KBM-7 (cell line): ENCODE measurements around the gene CNOT6L.

Experiments
- DNase-seq: peaks from one replicate; pipeline ENCODE4 v3.0.0-alpha.2; 2015
- in situ Hi-C: fragments of 300-500 bp; cut with MboI; formaldehyde crosslinking; loops from 2 replicates; pipeline ENCODE4 v1.14.3; 2020; ENCODE audit warnings: low sequenced_read_pairs, low pct_unique_long_range_greater_than_20kb, mixed read lengths

Gene CNOT6L

DNA sequence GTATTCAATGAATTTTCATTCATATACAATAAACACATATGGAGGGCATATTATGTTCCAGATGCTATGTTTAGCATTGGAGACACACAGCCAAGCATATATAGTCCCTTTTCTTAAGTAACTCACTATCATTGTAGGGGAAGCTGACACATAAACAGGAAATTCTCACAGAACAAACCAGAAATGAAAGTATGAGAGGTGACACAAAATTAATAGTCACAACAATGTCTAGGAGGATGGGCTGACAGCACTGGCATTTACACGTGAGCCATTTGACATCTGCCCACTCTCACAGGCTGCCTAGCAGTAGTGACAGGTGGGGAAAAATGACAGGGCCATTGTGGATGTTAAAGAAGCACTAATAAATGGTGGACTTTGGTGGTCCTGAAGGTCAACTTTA lies 2.6 kb upstream of the CNOT6L start:
- DNase-seq = peak; percentile 18
- in situ Hi-C loops = no loop called here

DNA sequence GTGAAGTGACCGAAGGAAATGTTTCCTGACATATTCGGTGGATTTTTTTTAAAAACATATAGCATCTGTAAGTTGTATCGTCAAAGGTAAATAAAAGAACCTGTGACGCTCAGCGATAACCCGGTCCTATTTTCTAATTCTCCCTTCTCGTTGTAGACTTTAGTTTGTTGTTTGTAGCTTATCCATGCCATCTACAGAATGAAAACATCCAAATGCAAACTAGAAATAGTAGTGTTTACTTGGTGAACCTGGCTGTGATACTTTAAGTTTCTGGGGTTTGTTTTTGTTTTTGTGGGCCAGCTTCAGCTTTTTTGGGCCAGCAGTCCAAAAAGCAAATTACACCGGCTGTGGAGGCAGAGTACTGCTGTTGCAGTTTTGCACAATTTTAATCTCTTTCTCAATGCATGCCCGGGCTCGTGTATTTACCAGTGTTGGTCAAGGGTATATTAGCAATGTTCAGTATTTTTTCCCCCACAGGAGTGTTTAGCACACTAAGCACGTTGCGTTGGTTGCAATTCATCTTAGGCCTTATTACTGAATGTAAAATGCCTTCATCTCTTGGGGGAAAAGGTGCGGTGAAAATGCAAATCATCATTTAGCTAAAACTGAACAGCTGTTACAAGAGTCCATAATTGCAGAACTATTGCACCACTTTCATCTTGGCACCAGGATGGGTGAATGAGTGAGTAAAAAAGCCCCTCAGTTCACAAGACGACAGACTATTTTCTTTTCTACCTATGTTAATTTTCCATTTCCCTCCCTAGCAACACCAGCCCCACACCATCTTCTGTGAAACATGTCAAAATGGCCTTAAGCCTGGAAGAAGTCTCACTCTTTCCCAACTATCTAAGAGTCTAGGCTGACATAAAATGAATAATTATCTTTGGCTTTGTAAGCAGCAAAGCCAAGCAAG lies 1.7 kb upstream of the CNOT6L start:
- in situ Hi-C loops = no loop called here

DNA sequence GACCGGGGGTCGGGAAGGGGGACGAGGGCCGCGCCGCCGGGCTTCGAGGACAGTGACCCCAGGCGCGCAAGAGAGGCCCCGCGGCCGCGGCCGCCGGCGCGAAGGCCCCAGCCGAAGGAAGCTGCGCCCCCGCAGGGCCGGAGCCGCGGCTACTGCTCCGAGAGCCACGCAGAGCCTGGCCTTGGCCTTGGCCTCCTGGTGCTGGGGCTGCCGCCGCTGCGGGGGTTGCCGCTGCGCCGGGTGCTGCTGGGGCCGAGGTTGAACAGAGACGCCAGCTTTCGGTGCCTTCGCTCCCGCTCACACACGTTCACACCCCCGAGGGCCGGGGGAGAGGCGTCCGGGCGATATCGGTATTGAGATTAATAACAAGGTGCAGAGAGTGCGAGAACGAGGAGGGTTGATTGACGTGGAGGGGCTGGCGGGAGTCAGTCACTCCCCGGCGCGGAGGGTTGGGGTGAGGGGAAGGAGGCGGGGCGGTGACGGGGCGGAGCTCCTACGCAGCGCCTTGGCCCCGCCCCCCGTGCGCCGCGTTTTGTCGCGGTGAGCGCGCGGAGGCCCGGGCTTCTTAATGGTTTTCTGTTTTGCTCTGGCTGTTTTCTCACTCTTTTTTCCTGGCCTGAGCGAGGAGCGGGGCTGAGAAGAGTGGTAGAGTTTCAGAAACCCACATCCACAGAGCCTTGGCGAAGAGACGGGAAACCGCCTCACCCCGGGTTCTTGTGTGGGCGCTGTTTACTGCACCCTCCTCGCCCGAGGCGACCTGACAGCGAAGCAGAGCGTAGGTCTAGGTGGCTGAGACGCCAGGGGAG lies 878 bp upstream of the CNOT6L start:
- in situ Hi-C loops = no loop called here
- peak; percentile 92 for DNase-seq

More for the DNA sequence above, 1.7 kb upstream of the CNOT6L start:
- DNase-seq = peak; percentile 37

DNA sequence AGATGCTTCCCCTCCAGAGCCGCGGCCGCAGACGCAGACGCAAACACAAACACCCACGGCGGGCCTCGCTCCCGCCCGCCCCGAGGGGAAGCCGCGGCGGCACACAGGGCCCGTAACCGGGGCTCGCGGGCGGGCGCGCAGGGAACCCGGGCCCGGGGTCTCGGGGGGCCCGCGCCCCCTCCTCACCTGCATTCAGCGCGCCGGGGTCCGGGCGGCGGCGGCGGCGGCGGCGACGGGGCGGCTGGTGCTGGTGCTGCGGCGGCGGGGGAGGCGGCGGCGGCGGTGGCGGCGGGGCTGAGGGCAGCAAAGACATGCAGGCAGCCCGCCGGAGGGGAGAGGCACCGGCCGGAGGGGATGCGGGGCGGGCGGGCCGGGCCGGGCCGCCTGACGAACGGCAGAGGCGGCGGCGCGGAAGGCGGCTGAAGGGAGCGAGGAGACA lies 255 bp upstream of the CNOT6L start:
- no peak for DNase-seq
- in situ Hi-C loops = no loop called here

DNA sequence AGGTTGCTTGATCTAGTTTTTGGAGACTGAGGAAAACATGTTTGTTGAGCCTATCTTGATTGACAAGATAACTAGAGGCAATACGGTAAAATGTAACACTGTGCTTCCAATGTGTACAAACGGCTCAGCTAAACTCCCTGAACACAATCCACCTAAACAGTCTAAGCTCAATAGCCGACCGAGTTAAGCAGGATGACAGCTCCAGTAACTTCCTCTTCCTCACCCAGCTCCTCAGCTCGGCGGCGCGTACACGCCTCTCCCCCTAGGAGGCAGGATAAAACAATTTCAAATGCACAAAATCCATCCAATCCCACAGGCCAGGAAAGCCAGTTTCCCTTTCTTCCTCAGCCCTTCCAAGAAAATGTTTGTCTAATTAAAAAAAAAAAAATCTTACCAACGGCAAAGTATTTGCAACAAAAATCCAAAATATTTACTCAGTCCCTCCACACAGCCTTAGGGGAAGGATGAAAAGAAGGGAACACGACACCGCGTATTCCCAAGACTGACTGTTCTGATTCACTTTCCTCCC lies 1.0 kb downstream of the CNOT6L start:
- in situ Hi-C loops = no loop called here
- peak; percentile 93 for DNase-seq

DNA sequence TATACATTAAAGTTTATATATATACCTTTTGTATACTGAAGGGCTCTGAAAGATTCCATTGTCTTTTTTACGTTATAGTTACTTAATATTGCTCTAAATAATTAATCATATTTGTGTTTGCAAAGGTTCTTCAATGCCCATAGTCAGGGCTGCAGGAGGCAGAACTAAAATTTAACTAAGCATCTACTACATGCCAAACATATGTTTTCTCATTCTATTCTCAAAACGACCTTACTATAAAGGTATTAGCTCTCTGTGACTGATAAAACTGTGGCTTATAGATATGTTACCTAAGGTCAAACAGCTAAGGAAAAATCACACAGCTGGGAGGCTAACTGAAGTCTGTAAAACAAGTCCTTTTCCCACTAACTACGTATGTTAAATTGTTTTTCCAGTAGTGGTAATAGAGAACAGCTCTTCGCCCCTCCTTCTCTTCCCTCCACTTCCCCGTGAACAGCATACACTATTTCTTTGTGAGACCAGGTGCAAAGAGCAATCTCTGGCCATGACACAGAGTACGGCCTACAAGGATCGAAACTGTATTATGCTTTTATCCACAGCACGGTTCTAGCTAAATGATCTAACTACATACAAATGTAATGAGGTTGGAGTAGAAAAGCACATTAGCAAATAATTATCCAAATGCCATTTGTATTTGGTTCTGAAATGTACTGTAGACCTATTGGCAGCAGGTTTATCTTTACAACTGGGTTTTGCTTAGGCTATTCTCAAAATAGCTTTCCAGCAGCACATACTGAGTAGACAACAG lies 1.7 kb downstream of the CNOT6L start:
- in situ Hi-C loops = no loop called here
- peak; percentile 13 for DNase-seq

DNA sequence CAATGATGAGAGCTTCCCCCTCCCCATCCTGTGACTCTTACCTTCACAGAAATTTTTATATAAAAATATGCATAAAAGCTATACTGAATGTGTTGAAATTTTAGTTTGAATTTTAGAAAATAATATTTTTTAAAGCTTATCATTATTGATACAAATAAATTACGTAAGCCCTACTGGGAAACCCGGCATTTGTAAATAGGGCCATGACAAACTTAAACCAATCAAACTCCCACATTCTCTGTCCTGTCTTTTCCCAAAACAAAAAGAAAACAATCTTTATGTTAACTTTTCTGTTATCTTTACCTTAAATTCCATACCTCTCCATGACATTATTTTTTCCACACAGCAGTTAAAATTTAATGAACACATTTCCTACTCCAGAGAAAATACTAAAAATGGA lies 2.6 kb downstream of the CNOT6L start:
- no peak for DNase-seq
- in situ Hi-C loops = no loop called here

DNA sequence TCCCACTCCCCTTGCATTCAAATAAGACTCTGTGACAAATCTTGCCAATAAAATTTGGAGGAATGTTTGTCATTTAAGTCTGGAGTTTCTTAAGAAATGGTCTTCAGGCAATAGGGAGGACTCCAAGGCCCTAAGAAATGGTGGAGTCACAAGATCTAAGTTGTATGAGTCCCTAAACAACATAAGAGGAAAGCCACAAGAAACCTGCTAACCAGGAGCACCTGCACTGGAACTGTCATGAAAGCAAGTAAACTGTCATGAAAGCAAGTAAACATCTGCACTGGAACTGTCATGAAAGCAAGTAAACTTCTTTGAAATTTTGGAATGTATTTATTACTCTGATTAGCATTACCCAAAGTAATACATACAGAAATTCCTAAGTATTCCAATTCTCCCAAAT lies 3.5 kb downstream of the CNOT6L start:
- DNase-seq = no peak
- in situ Hi-C loops = no loop called here

DNA sequence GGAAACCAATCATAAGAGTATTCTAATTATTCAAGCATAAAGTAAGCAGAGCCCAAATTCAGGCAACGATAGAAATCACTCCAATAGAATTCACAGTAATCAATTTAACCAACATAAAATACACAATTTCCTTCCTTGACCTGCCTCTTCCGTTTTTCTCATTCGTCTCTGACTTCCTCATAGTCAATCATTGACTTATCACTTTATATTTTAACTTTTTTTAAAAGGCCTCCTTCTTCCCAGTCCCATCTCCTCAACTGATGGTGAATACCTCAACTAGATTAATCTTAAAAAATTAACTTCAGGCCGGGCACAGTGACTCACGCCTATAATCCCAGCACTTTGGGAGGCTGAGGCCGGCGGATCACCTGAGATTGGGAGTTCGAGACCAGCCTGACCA lies 13.3 kb downstream of the CNOT6L start:
- in situ Hi-C loops = no loop called here
- peak; percentile 22 for DNase-seq

DNA sequence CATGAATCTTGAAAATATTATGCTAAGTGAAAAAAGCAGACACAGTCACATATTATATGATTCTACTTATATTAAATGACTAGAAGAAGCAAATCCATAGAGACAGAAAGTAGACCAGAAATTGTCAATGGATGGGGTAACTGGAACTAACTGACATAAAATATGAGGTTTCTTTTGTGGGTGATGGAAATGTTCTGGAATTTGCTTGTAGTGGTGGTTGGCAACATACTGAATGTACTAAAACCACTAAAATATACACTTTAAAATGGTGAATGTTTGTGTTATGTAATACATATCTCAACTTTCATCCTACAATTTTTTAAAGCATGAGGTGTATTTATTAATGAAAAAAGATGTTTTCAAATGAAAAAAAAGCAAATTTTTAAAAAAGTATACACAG lies 14.7 kb downstream of the CNOT6L start:
- in situ Hi-C loops = no loop called here
- no peak for DNase-seq

DNA sequence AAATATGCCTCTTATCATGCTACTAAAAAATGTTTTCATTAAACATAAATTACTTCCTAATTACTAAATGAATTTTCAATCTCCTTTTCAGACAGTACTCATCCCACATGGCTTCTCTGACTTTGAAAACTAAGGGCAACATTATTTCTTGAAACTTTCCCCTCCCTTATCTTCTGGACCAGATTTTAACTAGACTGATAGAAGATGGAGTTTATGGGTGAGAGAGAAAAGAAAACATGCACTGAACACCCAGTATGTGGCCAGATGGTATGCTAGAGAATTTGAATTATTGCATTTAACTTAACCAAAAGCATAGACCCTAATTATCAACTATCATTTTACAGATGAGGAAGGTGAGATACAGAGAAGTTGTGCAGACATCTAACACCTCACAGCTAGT lies 16.8 kb downstream of the CNOT6L start:
- DNase-seq = no peak
- in situ Hi-C loops = no loop called here

DNA sequence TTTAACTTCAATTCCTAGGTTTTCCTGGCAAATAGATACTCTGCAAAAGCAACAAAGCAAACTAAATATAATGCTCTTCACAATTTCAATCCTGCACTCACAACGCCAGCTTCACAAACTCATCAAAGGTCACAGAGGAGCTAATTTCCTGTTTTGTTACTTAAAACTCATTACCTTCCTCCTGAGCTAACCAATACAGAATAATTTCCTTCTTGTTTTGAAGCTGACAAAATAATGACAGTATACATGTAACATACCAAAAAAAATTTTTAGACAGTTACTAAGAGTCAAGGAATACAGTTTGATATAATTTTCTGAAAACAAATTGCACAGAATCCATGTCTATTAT lies 17.9 kb downstream of the CNOT6L start:
- in situ Hi-C loops = no loop called here

DNA sequence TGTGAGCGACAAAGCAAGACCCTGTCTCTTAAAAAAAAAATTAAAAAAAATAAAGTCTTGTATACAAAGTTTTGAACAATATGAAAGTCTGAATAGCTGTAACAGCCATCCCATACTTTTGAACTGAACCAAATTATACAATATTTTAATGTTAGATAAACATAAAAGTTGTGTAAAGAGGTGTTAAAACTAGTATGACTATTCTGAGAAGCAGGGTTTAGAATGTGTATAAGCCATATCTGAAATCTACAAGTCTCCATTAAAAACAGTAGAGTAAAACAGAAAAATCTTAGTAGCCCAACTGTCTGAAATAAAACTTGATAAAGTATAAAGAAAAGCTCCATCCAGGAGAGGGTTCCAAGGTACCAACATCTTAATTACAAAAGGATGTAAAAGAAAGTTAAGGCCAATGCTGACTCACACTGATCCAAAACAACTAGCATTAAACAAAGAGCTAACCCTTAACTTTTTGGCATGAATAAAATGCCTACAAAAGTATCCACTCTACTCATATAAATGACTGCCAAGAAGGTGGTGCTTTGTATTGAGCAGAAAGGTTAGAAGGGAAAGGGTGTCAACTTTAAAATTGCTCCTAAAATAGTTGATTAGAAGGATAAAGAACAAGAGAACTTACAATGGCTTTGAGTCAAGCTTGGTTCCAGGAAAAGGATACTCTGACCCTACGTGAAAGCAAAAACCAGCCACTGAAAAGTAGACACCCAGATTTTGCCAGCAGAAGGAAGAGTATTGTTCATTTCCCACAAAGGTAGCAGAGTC lies 18.5 kb downstream of the CNOT6L start:
- in situ Hi-C loops = no loop called here
- DNase-seq = no peak

More for the DNA sequence above, 17.9 kb downstream of the CNOT6L start:
- peak; percentile 19 for DNase-seq

DNA sequence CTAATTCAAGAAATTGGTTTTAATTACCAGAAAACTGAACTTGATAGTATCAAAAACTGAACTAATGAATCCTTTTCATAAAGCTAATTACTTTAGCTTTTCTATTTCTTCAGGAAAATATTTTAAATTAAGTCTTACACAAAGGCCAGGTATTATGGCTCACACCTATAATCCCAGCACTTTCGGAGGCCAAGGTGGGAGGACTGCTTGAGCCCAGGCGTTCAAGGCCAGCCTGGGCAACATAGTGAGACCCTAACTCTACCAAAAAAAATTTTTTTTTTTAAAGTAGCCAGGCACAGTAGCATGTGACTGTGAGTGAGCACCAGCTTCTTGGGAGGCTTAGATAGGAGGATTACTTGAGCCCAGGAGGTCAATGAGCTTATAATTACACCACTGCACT lies 19.1 kb downstream of the CNOT6L start:
- no peak for DNase-seq
- in situ Hi-C loops = no loop called here

DNA sequence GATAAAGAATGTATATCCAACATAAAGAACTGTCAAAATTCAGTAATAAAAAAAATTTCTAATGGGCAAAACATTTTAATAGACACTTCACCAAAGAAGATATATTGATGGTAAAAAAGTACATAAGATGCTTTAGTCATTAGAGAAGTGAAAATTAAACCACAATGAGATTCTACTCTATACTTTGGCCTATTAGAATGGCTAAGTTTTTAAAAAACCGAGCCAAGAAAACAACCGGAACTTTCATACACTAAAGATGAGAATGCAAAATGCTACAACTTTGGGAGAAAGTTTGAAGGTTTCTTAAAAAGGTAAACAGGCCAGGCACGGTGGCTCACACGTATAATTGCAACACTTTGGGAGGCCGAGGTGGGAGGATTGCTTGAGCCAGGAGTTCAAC lies 20.8 kb downstream of the CNOT6L start:
- DNase-seq = no peak
- in situ Hi-C loops = no loop called here

DNA sequence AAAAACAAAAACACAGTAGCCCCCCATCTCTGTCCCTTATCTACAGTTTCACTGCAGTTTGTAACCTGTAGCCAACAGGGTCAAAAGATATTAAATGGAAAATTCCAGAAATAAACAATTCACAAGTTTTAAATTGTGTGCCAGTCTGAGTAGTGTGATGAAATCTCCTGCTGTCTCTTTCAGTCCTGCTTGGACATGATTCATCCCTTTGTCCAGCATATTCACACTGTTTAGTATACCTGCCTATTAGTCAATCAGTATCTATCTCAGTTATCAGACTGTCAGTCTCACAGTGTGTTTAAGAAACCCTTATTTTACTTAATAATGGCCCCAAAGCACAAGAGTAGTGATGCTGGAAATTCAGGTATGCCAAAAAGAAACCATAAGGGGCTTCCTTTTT lies 21.9 kb downstream of the CNOT6L start:
- in situ Hi-C loops = no loop called here

DNA sequence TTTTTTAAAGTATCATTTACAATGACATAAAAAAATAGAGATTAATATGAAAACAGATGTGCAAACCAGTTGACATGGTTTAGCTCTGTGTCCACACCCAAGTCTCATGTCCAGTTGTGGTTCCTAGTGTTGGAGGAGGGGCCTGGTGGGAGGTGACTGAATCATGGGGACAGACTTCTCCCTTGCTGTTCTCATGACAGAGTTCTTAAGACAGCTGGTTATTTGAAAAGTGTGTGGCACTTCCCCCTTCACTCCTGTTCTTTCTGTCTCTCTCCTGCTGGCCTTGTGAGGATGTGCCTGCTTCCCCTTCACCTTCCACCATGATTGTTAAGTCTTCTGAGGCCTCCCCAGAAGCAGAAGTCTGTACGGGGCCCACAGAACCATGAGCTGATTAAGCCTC lies 23.8 kb downstream of the CNOT6L start:
- peak; percentile 29 for DNase-seq
- in situ Hi-C loops = no loop called here

More for the DNA sequence above, 21.9 kb downstream of the CNOT6L start:
- DNase-seq = no peak

DNA sequence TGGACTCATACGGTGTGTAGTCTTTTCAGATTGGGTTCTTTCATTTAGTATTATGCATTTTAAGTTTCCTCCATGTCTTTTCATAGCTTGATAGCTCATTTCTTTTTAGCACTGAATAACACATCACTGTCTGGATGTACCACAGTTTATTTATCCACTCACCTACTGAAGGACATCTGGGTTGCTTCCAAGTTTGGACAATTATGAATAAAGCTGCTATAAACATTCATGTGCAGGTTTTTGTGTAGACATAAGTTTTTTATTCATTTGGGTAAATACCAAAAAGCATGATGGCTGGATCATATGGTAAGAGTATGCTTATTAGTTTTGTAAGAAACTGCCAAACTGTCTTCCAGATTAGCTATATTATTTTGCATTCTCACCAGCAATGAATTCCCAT lies 29.0 kb downstream of the CNOT6L start:
- in situ Hi-C loops = no loop called here
- no peak for DNase-seq

DNA sequence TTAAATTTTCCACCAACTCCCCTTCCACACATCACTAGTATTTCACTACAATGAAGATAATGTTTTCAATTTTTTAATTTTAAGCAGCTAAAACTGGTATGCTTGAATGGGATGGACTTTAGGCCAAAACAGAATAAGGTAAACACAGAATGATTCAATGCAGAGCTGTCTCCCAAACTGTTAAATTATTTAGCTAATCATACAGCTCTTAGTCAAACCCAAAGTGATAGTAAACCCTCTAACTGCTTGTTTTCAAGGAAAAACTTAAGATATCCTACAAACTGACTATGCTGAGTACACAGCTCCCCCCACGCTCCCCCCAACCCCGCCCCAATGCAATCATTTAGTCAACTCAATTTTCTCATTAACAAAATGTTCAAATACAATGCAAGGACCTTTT lies 30.2 kb downstream of the CNOT6L start:
- no peak for DNase-seq
- in situ Hi-C loops = no loop called here
